ENCODE results near the gene RFX5. TPM values are rescaled to one million over a fixed set of nuclear protein-coding genes. Genes with fewer than 3 reads are reported as not detected.
A peak's percentile ranks its signal among the peaks of the same experiment; 100 is the strongest.

RFX5 gene
- polyA plus RNA-seq, 2 of the 4 experiments (the other 2 are of a cell fraction) = 55.9 to 60.1 TPM

- CTCF ChIA-PET = interaction anchor here (0.9 to 42.1 kb wide), 12 partner anchors 10 to 62 kb away, joined by 3 to 831 read pairs (median 4); no protein-coding TSS in a partner anchor
- POLR2A ChIA-PET = interaction anchor here (0.6 to 2.7 kb wide), 7 partner anchors 10 to 89 kb away, joined by 3 to 13 read pairs (median 4); partner anchors contain the start of genes PI4KB, PSMB4 and ZNF687
- H3K4me1 ChIP-seq = peaks cover 44% of the 10 kb centered on the region
- peak; percentile 7 for FAIRE-seq
- peak; percentile 93 to 99 for DNase-seq (ENCODE audit: low read depth in 1 of 2, low spot score in 1 of 2)
- peak overlapping the region; percentile 69 for H3K4me2 ChIP-seq
- whole genome bisulfite sequencing (ENCODE audit: missing lambda C conversion rate) = 31% methylated on average over 7 of the region's 7 CpGs
- no peaks in the 10 kb centered on the region for H3K9me3 ChIP-seq
- H3K4me3 ChIP-seq = no peak overlapping the region
- H3K27ac ChIP-seq = peak overlapping the region; percentile 64 to 81
- peak; percentile 99 to 100 for ATAC-seq
- TF ChIP-seq ZC3H11A (IDR thresholded peaks at IDR 0.05) (no peak), KDM1A (IDR thresholded peaks at IDR 0.05; ENCODE audit: low read depth) (no peak), NPAS2 (CRISPR knock-in tag; IDR thresholded peaks at IDR 0.05; ENCODE audit: borderline replicate concordance) (no peak), HOXB13 (CRISPR knock-in tag; IDR thresholded peaks at IDR 0.05; ENCODE audit: low read depth) (no peak), FOSL2 (IDR thresholded peaks at IDR 0.05) (peak; percentile 98), FOSL2 (CRISPR knock-in tag; IDR thresholded peaks at IDR 0.05) (peak; percentile 99), TFCP2L1 (CRISPR knock-in tag; IDR thresholded peaks at IDR 0.05) (no peak), NR3C1 (IDR thresholded peaks at IDR 0.05) (no peak), ZFP36 (IDR thresholded peaks at IDR 0.05; ENCODE audit: borderline replicate concordance, partially characterized antibody) (no peak), POLR2A (IDR thresholded peaks at IDR 0.05; ENCODE audit: low read length) (no peak), USF2 (IDR thresholded peaks at IDR 0.05) (no peak), ELK1 (IDR thresholded peaks at IDR 0.05; ENCODE audit: low read depth, low read length) (no peak), HMGXB4 (CRISPR knock-in tag; IDR thresholded peaks at IDR 0.05; ENCODE audit: borderline replicate concordance) (no peak), JUN (IDR thresholded peaks at IDR 0.05) (peak; percentile 71 to 75; a peak in 3 of 5 replicates), BHLHE40 (IDR thresholded peaks at IDR 0.05; ENCODE audit: low read depth, low read length) (no peak), SREBF2 (IDR thresholded peaks at IDR 0.05) (no peak), RFX5 (IDR thresholded peaks at IDR 0.05) (no peak), HES2 (IDR thresholded peaks at IDR 0.05) (no peak), MAX (IDR thresholded peaks at IDR 0.05) (peak; percentile 83), NFE2L2 (conservative IDR thresholded peaks at IDR 0.05; ENCODE audit: low read length) (no peak), CEBPB (IDR thresholded peaks at IDR 0.05) (peak; percentile 91 to 97), BCL3 (IDR thresholded peaks at IDR 0.05) (0 out of 3 replicates have a peak, but pooled peaks have one; percentile 47), EHMT2 (IDR thresholded peaks at IDR 0.05; ENCODE audit: low read depth) (no peak), REST (IDR thresholded peaks at IDR 0.05) (no peak), CBX2 (IDR thresholded peaks at IDR 0.05; ENCODE audit: borderline replicate concordance, low read depth) (no peak), FOXS1 (CRISPR knock-in tag; IDR thresholded peaks at IDR 0.05) (no peak), ZSCAN20 (CRISPR knock-in tag; IDR thresholded peaks at IDR 0.05) (no peak), ESRRA (IDR thresholded peaks at IDR 0.05; ENCODE audit: borderline replicate concordance, low read length) (no peak), FOSB (CRISPR knock-in tag; IDR thresholded peaks at IDR 0.05) (no peak), JUNB (IDR thresholded peaks at IDR 0.05) (peak; percentile 97), MAFK (IDR thresholded peaks at IDR 0.05; ENCODE audit: partially characterized antibody) (no peak)
Measured at GRCh38 chr1:151311589-151312331, 35.3 kb downstream of the RFX5 start.
